HEK293T (cell line): ENCODE measurements around the gene AP1M2.

Source experiments
- ARNT ChIP-seq: fragments of 450-650 bp; IDR thresholded peaks from 2 replicates; pipeline ENCODE4 v1.6.1; 2017; ENCODE audit warnings: mild to moderate bottlenecking
- BHLHE40 ChIP-seq: fragments of 450-650 bp; IDR thresholded peaks from 2 replicates; pipeline ENCODE4 v1.6.1; 2016; ENCODE audit warnings: mild to moderate bottlenecking, moderate library complexity, borderline replicate concordance
- CTBP1 ChIP-seq: fragments of 450-650 bp; IDR thresholded peaks from 2 replicates; pipeline ENCODE4 v1.6.1; 2016; ENCODE audit warnings: borderline replicate concordance
- ELF4 ChIP-seq: fragments of 450-650 bp; IDR thresholded peaks from 2 replicates; pipeline ENCODE4 v1.6.1; 2017; ENCODE audit warnings: antibody characterized with exemption
- FOXA1 ChIP-seq: fragments of 450-650 bp; IDR thresholded peaks from 2 replicates; pipeline ENCODE4 v1.6.1; 2016; ENCODE audit warnings: mild to moderate bottlenecking
- FOXM1 ChIP-seq: fragments of 450-650 bp; IDR thresholded peaks from 2 replicates; pipeline ENCODE4 v1.6.1; 2017; ENCODE audit warnings: mild to moderate bottlenecking, borderline replicate concordance
- HDGF ChIP-seq: fragments of 450-650 bp; IDR thresholded peaks from 2 replicates; pipeline ENCODE4 v1.6.1; 2017; ENCODE audit warnings: antibody characterized with exemption, borderline replicate concordance
- L3MBTL2 ChIP-seq: fragments of 450-650 bp; conservative IDR thresholded peaks from 2 replicates; pipeline ENCODE4 v1.6.1; 2016; ENCODE audit warnings: mild to moderate bottlenecking
- SP1 ChIP-seq: fragments of 450-650 bp; IDR thresholded peaks from 2 replicates; pipeline ENCODE4 v1.6.1; 2017
- SUZ12 ChIP-seq: fragments of 450-650 bp; IDR thresholded peaks from 2 replicates; pipeline ENCODE4 v1.6.1; 2016; ENCODE audit warnings: mild to moderate bottlenecking
- TARDBP ChIP-seq: fragments of 450-650 bp; IDR thresholded peaks from 2 replicates; pipeline ENCODE4 v1.6.1; 2016

DNA sequence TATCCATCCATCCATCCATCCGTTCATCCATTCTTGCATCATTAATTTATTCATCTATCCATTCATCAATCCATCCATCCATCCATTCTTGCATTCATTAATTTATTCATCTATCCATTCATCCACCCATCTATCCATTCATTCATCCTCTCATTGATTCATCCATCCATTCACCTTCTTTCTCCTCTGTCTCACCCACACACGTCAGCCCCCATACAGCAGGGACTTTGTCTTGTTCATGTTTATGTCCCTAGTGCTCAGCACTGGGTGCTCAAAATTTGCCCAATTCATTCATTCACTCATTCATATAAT, 683 bp upstream of the AP1M2 start:
- no peak for TF ChIP-seq FOXM1
- TF ChIP-seq SP1, result no peak
- no peak for TF ChIP-seq ARNT
- TF ChIP-seq SUZ12, result no peak
- TF ChIP-seq L3MBTL2, result no peak
- TF ChIP-seq TARDBP, result no peak
- TF ChIP-seq ELF4, result no peak
- no peak for TF ChIP-seq BHLHE40
- TF ChIP-seq FOXA1, result no peak
- no peak for TF ChIP-seq HDGF
- no peak for TF ChIP-seq CTBP1
